Measurements from ENCODE around the gene TRIM14.

DNA sequence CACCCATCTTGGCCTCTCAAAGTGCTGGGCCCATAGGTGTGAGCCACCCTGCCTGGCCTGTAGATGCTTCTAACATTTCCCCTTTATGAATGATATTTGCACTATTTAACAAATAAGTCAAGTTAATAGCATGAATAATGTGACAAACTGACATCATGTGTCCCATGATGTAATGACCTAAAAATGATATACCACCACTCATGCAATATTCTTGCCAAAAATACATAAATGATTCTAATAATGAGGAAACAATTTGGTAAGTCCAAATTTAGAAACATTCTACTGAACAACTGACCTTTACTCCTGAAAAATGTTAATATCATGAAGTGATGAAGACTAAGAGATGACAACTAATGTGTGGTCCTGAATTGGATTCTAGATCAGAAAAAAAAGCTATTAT, 33.5 kb upstream of the TRIM14 start:
- TF ChIP-seq, protein P1, sequence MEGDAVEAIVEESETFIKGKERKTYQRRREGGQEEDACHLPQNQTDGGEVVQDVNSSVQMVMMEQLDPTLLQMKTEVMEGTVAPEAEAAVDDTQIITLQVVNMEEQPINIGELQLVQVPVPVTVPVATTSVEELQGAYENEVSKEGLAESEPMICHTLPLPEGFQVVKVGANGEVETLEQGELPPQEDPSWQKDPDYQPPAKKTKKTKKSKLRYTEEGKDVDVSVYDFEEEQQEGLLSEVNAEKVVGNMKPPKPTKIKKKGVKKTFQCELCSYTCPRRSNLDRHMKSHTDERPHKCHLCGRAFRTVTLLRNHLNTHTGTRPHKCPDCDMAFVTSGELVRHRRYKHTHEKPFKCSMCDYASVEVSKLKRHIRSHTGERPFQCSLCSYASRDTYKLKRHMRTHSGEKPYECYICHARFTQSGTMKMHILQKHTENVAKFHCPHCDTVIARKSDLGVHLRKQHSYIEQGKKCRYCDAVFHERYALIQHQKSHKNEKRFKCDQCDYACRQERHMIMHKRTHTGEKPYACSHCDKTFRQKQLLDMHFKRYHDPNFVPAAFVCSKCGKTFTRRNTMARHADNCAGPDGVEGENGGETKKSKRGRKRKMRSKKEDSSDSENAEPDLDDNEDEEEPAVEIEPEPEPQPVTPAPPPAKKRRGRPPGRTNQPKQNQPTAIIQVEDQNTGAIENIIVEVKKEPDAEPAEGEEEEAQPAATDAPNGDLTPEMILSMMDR (IDR thresholded peaks at IDR 0.05) = no peak
- no peak for TF ChIP-seq EZH2 (IDR thresholded peaks at IDR 0.05; ENCODE audit: borderline replicate concordance, insufficient read depth, low read depth, low read length, poor library complexity, severe bottlenecking)

Measured in B cell (primary cell).